Hepatocyte (in vitro differentiated cells): ENCODE data around the gene ZNHIT2.

ENCODE experiments used
- EZH2 ChIP-seq: fragments of 200-600 bp; sonication (generic); IDR thresholded peaks from 2 replicates; pipeline ENCODE4 v1.6.1; 2016; ENCODE audit warnings: antibody characterized with exemption, mild to moderate bottlenecking, borderline replicate concordance
- TF ChIP-seq, protein P1 (sequence below): fragments of 200-600 bp; sonication (generic); IDR thresholded peaks from 2 replicates; pipeline ENCODE4 v1.5.1; 2016; ENCODE audit warnings: antibody characterized with exemption, mild to moderate bottlenecking; ENCODE audit not compliant: poor library complexity

DNA sequence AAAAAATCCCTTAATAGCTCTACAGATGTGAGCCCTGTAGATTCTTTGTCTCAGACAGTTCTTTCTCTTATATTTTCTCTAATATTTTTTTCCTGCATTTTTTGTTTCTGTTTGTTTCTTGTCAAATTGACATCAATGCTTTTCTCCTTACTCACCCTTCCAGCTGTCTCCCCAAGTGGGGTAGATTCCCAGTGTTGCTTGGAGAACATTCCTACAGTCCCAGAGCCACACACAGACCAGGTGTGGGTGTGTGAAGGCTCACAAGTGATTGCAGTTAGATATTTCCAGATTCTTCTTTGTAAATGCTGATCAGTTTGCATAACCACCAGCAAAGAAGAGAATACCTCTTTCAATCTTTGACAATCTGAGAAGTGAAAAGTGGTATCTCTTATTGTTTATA lies 14.0 kb downstream of the ZNHIT2 start:
- no peak for TF ChIP-seq EZH2
- TF ChIP-seq, protein P1, sequence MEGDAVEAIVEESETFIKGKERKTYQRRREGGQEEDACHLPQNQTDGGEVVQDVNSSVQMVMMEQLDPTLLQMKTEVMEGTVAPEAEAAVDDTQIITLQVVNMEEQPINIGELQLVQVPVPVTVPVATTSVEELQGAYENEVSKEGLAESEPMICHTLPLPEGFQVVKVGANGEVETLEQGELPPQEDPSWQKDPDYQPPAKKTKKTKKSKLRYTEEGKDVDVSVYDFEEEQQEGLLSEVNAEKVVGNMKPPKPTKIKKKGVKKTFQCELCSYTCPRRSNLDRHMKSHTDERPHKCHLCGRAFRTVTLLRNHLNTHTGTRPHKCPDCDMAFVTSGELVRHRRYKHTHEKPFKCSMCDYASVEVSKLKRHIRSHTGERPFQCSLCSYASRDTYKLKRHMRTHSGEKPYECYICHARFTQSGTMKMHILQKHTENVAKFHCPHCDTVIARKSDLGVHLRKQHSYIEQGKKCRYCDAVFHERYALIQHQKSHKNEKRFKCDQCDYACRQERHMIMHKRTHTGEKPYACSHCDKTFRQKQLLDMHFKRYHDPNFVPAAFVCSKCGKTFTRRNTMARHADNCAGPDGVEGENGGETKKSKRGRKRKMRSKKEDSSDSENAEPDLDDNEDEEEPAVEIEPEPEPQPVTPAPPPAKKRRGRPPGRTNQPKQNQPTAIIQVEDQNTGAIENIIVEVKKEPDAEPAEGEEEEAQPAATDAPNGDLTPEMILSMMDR, result no peak
